ENCODE data around the gene PLXNA3.

The PLXNA3 gene

GRCh38 chrX:154458116-154458953 is at the start of gene PLXNA3:
Gene PLXNA3, plus strand, starts transcription at chrX:154458281. Its CDS starts 1,903 bp downstream, at chrX:154460184.
- H3K4me3 ChIP-seq (ENCODE audit: low read length): peak within 1 kb of the TSS; percentile 57
- TF ChIP-seq ZNF274 (IDR thresholded peaks at IDR 0.05; ENCODE audit: low read depth, low read length): no peak

GRCh38 chrX:154408659-154409221 is 49.3 kb upstream of the PLXNA3 start:
- peak overlapping the region; percentile 62; the same call in 1 of the 2 replicates for H3K4me3 ChIP-seq (ENCODE audit: low read length)
- no peak for TF ChIP-seq ZNF274 (IDR thresholded peaks at IDR 0.05; ENCODE audit: low read depth, low read length)

GRCh38 chrX:154409222-154409871 is 48.7 kb upstream of the PLXNA3 start, which contains the start of gene DNASE1L1:
Gene DNASE1L1, minus strand, starts transcription at chrX:154409254. Its CDS starts 3,686 bp downstream, at chrX:154405568.
- H3K4me3 ChIP-seq (ENCODE audit: low read length): peak within 1 kb of the TSS; percentile 62; the same call in 1 of the 2 replicates
- no peak for TF ChIP-seq ZNF274 (IDR thresholded peaks at IDR 0.05; ENCODE audit: low read depth, low read length)

- peak overlapping the region; percentile 76 for H3K4me3 ChIP-seq (ENCODE audit: low read length)
- TF ChIP-seq ZNF274 (IDR thresholded peaks at IDR 0.05; ENCODE audit: low read depth, low read length): no peak
Observed at GRCh38 chrX:154411981-154412340, 46.1 kb upstream of the PLXNA3 start.

DNA sequence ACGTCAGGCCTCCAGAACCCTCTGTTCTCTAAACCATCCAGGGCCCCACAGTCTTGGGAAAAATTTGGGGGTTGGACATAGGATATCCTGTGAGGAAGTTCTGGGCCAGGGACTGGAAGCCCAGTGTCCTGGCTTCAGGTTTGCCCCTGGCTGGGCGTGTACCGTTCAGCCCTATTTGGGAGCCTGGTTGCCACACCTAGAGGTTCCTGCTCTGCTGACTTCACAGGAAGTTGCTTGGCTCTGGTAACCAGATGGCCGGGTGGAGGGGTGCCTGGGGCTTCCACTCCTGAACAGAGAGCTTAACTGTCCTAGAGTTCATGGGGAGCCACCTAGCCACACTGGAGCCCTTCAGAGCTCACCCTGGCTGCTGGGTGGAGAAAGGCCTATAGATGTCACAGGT is 45.6 kb upstream of the PLXNA3 start:
- peak overlapping the region; percentile 76; the same call in 1 of the 2 replicates for H3K4me3 ChIP-seq (ENCODE audit: low read length)
- no peak for TF ChIP-seq ZNF274 (IDR thresholded peaks at IDR 0.05; ENCODE audit: low read depth, low read length)

DNA sequence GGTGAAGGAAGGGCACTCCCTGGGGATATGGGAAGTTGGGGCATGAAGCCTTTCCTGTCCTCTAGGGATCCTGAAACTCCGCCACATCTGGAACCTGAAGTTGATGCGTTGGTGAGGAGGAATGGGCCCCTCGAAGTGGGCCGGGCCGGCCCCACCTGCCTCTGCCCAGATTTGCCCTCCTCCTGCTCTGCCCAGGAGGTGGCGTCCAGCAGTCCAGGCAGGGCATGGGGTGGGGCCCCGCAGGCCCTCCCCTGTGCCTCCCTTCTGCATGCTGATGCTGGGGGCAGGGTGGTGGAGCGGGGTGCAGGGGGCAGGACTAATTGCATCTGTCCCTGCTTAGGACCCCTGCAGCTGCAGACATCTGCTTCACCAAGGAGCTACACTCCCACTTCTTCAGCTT is 44.9 kb upstream of the PLXNA3 start:
- no peak overlapping the region for H3K4me3 ChIP-seq (ENCODE audit: low read length)
- no peak for TF ChIP-seq ZNF274 (IDR thresholded peaks at IDR 0.05; ENCODE audit: low read depth, low read length)

- no peak for TF ChIP-seq ZNF274 (IDR thresholded peaks at IDR 0.05; ENCODE audit: low read depth, low read length)
- H3K4me3 ChIP-seq (ENCODE audit: low read length): no peak overlapping the region
Observed at GRCh38 chrX:154417157-154417556, 40.9 kb upstream of the PLXNA3 start.

DNA sequence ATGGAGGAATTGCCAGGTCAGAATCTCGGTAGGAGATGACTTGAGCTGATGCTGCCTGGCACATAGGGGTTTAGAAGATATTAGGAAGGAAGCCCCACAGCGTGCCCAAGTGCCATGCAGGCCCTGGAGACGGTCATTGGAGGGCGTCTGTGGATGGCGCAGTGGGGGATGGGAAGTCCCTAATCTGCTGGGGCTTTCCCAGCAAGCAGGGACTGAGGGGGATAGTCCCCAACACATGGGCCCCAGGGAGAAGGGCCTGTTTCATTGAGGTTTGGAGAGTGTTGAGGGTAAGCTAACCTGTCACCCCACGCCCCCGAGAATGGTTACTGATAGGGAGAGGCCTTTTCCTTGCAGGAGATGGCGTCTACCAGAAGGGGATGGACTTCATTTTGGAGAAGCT is 38.9 kb upstream of the PLXNA3 start:
- no peak for TF ChIP-seq ZNF274 (IDR thresholded peaks at IDR 0.05; ENCODE audit: low read depth, low read length)
- no peak overlapping the region for H3K4me3 ChIP-seq (ENCODE audit: low read length)

GRCh38 chrX:154419688-154420401 is 38.2 kb upstream of the PLXNA3 start:
- no peak overlapping the region for H3K4me3 ChIP-seq (ENCODE audit: low read length)
- TF ChIP-seq ZNF274 (IDR thresholded peaks at IDR 0.05; ENCODE audit: low read depth, low read length): no peak

GRCh38 chrX:154420402-154420756 is 37.7 kb upstream of the PLXNA3 start:
- TF ChIP-seq ZNF274 (IDR thresholded peaks at IDR 0.05; ENCODE audit: low read depth, low read length): no peak
- H3K4me3 ChIP-seq (ENCODE audit: low read length): no peak overlapping the region

DNA sequence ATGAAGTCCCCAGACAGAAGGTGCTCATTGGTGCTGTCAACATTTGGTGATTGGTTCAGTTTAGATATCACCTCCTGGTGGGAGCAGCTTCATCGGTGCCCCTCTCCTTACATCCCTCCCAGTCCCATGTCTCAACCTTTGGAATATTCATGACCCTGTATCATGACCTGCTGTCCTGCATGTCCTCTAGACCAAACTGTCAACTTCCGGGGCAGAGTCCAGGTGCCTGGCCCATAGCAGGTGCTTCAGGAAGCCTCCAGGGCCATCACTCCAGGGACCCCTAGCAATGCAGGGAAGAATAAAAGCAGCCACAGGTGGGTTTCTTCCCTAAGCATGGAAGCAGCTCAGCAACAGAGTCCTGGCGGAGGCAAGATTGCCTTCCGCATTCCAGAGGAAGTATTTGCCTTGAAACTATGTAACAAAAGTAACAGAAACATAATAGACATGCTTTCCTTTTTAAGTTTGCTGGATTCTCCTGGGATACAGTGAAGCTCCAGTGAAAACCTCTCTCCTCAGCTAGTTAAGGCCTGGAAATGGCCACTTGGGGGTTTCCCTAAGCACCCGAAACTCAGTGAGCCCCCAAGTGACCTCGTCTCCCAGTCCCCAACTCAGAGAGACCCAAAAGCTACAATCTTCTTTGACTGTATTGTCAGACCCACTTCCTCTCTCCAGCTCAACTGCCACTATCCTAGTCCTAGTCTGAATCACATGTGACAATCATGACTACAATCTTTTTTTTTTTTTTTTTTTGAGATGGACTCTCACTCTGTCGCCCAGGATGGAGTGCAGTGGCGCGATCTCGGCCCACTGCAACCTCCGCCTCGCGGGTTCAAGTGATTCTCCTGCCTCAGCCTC is 30.9 kb upstream of the PLXNA3 start:
- H3K4me3 ChIP-seq (ENCODE audit: low read length): no peak overlapping the region
- no peak for TF ChIP-seq ZNF274 (IDR thresholded peaks at IDR 0.05; ENCODE audit: low read depth, low read length)

- H3K4me3 ChIP-seq (ENCODE audit: low read length): peak within 1 kb of the TSS; percentile 65; the same call in 1 of the 2 replicates
- TF ChIP-seq ZNF274 (IDR thresholded peaks at IDR 0.05; ENCODE audit: low read depth, low read length): no peak
Observed at GRCh38 chrX:154428176-154429171, 29.6 kb upstream of the PLXNA3 start, which contains the start of gene ATP6AP1. Gene ATP6AP1, plus strand, starts transcription at chrX:154428677. Its CDS starts 16 bp downstream, at chrX:154428693.
